HUDEP-2 (cell line): ENCODE measurements around the gene SLFN14.

Experiments
- DNase-seq, 76 experiments: peaks; one replicate each; lab custom pipeline; 2025; ENCODE audit not compliant: unreplicated experiment in 76 of 76; lab: John Stamatoyannopoulos, UW

The SLFN14 gene

DNA sequence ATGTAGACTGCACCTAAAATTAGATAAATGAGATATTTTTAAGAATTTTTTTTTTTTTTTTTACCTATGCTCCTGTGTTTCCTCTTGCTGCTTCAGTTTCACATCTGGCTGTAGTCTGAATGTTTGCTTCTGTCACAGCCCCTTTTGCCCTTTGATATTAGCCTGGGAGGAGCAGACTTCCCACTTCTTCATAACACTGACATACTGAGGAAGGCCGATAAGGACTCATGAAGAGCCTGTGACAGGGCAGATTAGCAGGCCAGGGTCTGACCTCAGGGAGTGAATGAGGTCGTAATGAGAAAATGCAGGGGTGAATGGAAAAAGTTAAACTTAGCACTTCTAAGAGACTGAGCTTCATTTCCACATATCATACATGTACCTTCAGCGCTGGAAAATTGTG is at the start of gene SLFN14:
SLFN14 (minus strand) TSS at position 117 of the 400 bp plus-strand sequence. CDS start 2,757 bp downstream, outside the sequence.
- peak in 74 of 76 experiments; percentile 13 to 99 (median 86) for DNase-seq

DNA sequence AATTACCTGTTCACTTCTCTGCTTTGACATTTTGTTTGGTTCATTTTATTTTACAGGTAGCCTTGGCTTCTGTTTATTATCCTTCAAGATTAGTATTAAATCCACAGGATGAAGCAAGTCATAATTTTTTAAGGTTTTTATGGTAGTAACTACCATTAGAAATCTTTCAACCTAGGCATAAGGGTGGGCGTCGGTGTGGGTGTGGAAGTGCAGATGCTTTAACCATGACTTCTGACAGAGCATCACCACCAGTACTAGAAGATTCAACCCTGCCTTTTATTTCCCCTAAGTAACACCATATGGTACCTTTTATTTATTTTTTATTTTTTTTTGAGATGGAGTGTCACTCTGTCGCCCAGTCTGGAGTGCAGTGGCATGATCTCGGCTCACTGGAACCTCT is 49.2 kb upstream of the SLFN14 start:
- DNase-seq, result no peak

GRCh38 chr17:35607239-35607847 is 46.7 kb upstream of the SLFN14 start:
- DNase-seq, result no peak

DNA sequence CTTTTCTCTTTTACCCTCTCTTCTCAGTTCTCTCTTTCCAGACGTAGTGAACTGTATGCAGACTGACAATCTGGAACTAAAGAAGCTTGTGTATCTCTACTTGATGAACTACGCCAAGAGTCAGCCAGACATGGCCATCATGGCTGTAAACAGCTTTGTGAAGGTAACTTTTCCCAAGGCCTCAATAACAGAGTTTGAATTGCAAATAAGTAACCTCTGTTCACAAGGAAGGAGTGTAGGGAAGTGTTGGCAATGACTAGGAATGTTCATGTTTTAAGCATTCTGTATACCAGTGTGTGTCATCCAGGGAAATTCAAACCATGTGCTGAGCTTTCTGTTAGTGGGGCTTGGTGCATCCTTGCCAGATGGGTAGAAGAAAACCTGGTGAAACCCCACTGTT is 45.1 kb upstream of the SLFN14 start:
- no peak for DNase-seq

DNA sequence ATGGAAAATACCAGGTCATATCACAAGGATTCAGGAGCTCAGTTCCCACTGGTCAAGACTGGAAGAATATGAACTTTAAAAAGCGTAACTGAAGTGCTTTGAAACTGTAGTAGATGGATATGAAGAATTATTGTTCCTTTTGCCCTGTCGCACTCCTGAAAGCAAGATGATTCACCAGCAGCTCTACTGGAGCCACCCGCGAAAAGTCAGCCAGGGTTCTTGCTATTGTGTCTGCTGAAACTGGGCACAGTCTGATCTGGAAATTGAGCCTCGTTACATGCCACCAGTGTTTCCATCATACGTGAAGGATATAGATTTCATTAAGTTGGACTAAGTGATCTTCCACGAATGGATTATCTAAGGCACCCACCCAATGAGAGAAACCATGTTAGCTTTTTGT is 43.1 kb upstream of the SLFN14 start:
- no peak for DNase-seq

- DNase-seq, result no peak
Measured at GRCh38 chr17:35597604-35598003, 37.0 kb upstream of the SLFN14 start.

DNA sequence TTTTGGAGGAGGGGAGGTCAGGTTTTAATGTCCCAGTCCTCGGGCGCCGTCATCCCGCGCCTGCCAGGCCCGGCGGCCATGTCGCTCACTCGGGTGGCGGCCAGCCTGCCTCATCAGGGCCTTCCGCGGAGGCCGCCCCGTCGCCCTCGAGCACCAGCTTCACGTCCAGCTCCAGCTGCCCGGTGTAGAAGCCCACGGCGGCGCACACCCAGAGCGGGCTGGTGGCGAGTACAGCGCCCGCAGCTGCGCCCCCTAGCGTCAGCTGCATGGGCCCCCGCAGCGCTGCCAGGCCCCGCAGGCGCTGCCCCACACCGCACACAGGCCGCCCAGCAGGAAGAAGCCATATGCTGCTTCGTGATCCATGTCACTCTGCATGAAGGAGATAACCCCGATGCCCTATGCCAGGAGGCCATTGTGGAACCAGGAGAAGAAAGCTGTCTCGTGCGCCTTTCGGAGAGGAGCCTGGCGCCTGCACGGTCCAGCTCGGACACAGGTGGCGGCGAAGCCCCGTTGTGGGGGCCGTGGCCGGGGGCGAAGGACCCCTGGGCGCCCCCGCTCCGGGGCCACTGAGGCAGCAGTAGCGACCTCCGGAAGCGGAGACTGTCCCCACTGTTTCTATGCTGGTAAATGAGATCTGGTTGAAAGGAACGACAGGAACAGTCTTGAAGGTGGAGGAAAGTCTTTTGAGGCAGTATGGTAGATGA is 36.1 kb upstream of the SLFN14 start:
- no peak for DNase-seq

DNA sequence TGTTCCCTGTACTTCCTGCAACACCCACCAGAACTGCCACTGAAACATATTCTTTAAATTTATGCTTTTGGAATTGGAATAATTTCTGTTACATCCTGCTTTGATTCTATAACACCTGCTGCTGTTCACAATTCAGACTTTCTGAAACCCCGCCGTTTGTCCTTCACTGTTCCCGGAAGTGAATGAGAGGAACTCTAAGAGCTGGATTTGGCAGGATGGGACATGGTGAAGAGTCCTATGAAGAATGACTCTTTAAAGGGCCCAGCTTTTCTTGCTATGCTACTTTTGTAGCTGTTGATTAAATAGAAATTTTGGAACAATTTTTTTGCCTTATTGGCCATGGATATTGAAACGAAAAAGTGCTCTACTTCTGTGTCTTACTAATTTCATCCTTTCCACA is 35.5 kb upstream of the SLFN14 start:
- DNase-seq, result no peak

GRCh38 chr17:35588196-35588920 is 27.7 kb upstream of the SLFN14 start:
- DNase-seq, result peak in 2 of 76 experiments; percentile 16 to 21

DNA sequence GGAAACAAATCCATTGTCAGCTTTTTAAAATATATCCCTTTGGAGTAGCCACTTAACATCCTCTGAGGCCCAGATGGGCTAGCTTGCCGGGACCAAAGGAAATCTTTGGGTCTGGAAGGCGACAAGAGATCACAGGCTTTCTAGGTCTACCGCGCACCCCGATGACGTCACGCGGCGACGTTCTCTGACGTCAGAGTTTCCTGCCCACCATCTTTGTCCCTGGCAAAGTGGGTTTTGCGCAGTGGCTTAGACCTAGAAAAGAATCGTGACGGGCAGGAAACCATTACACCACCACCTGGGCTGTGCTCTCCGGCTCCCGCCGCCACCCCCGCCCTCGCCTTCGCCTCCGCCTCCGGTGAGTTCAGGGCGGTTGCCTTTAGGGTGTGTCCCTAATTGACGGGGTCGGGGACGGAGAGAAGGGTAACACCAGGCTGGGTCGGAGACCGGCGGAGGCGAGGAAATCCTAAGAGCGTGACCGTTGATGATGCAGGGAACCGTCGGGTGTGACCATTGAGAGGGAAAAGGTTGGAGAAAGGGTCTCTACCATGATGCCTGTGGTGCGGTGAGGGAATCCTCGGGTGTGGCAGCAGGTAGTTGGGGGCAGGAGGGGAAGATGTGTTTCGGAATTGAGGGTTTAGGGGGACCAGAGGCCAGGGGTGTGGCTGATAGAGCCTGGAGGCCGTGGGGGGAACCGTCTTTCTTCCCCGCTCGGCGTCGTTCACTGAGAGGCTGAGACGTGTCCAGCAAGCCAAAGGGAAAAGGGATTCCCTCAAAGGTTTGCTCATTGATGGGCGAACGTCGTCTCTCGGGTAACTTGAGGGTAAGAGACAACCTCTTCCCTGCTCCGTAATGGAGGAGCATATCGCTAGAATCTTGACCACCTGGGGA is 26.7 kb upstream of the SLFN14 start, which contains the start of gene AP2B1:
AP2B1 (plus strand) TSS at position 249 of the 888 bp plus-strand sequence. CDS start 6,709 bp downstream, outside the sequence.
- DNase-seq, result peak; percentile 33 to 95 (median 87)

DNA sequence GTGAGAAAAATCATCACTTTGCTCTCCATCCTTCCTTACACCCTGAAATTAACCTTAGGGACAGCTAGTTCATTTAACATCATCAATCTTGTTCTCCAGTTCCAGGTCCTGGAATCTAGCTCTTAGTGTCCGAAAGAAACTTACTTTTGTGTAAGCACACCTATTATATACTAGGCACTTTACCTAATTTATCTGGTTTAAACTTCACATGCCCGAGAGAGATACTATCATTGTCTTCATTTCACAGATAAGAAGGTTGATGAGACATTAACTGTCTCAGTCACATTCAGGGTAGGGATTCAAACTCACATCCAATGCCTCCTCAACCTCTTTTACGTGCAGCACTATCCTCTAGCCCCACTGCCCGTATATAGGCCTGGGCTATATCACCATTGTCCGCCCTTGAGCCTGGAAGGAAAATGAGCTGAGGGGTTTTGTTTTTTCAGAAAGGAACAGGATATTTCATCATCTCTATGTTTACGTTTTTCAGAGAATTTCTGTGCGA is 26.0 kb upstream of the SLFN14 start:
- DNase-seq, result peak in 1 of 76 experiments; percentile 40

DNA sequence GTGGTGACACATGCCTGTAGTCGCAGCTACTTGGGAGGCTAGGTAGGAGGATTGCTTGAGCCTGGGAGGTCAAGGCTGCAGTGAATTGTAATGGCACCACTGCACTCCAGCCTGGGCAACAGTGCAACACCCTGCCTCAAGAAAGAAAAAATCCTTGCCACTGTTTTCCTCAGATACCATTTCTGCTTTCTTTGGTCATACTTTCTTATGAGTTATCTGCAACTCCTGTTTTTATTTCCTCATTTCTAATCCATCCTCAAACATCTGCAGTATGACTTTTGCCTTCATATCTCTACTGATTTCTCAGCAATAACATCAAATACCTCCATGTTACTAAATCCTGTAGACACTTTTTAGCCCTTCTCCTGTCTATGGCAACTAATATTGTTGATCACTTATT is 23.4 kb upstream of the SLFN14 start:
- no peak for DNase-seq

DNA sequence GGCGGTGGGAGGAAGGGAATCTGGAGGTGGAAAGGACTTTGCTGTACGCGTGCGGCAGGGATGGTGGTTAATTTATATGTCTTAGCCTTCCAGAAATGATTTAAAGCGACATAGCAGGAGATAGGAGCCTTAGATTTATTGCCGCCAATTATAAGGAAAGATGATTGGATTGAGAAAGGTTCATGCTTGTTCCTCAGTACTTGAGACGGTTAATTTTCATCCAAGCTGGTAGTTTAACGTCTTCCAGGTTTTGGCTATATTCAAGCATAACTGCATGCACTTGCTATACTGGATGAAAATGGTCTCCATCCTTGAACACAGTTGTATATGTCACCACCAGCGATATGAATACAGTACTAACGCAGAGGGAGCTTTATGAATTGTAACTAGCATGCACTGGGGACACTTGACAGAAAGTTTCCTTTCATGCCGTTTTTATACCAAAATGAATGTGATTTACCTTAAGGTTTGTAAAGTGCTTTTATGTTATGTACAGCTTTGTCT is 18.4 kb upstream of the SLFN14 start:
- peak in 2 of 76 experiments; percentile 12 to 36 for DNase-seq

GRCh38 chr17:35578197-35578928 is 17.7 kb upstream of the SLFN14 start, which contains the start of gene PEX12:
Gene PEX12, minus strand, starts transcription at chr17:35578571. Its CDS starts 550 bp downstream, at chr17:35578021.
- peak; percentile 13 to 97 (median 83) for DNase-seq

DNA sequence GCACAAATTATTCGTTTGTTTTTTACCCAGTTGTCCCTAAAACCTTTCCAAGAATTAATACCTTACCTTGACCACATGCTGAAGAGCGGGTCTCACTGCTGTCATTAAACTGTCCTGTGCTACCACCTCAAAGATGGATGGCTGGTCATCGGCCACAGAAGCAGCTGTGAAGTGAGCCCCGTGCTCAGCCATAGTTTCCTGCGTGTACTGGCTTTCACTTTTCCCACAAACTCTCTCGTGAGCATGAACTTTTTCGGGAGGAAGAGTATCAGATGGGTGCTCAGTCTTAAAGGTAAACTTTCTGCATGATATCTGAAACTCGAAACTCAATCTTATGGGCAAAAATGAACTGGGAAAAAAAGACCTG is 17.2 kb upstream of the SLFN14 start:
- peak in 4 of 76 experiments; percentile 5 to 39 (median 36) for DNase-seq

GRCh38 chr17:35575759-35576158 is 15.1 kb upstream of the SLFN14 start:
- peak in 1 of 76 experiments; percentile 20 for DNase-seq

DNA sequence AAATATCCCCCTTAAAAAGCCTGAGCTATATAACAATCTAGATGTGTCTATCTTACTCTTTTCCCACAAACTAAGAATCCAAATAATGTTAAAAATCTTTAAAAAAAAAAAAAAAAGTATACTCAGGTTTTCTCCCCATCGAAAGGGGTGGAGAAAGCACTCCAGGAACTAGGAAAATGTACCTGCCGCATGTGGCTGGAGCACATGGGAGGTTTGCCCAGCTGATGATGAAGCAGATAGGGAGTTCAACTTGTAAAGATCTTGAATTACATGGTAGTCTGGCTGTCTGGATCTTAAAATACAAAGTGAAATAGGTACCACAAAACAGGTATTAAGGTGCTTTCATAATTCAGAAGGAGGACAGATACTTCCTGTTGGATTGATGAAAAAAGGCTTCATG is 8.8 kb upstream of the SLFN14 start:
- DNase-seq, result peak in 3 of 76 experiments; percentile 17 to 33 (median 30)

DNA sequence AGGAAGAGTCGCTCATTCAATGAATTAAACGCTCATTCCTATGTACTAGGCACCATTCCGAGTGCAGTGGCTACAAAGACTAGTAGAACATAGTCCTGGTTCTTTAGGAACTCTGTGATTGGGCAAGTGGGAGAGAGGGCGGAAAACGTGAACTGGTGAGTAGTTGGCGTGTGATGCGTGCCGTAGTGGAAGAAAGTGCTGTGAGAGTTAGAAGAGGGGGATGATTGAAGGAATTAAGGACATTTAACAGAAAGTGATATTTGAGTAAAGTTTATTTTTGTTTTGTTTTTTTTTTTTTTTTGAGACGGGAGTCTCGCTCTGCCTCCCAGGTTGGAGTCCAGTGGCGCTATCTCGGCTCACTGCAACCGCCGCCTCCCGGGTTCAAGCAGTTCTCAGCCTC is 7.9 kb upstream of the SLFN14 start:
- peak in 20 of 76 experiments; percentile 6 to 63 (median 30) for DNase-seq

- no peak for DNase-seq
Measured at GRCh38 chr17:35566968-35567367, 6.3 kb upstream of the SLFN14 start.
